Tibial artery (tissue), 4 donors: ENCODE results near the gene CNOT3.

Experiments
- DNase-seq, 2 donors: peaks; one replicate each; pipeline ENCODE4 v3.0.0-alpha.2; 2019
- H3K27ac ChIP-seq, 2 donors: fragments of 200-600 bp; sonication (generic) in 1 of 2; 1 replicate in 1 of 2; 2 replicates in 1 of 2; pipeline ENCODE4 v1.5.1; 2018 to 2019; ENCODE audit warnings: mild to moderate bottlenecking in 1 of 2
- H3K27me3 ChIP-seq, 2 donors: fragments of 200-600 bp; sonication (generic) in 1 of 2; one replicate each; pipeline versions ENCODE4 v1.5.1 to v1.6.0; 2016 to 2019
- H3K36me3 ChIP-seq, 3 donors: fragments of 200-600 bp; sonication (generic) in 2 of 3; one replicate each; pipeline ENCODE4 v1.5.1; 2016 to 2019; ENCODE audit warnings: mild to moderate bottlenecking in 2 of 3
- H3K4me1 ChIP-seq, 4 donors: fragments of 200-600 bp; sonication (generic) in 2 of 4; 1 replicate in 3 of 4; 2 replicates in 1 of 4; pipeline ENCODE4 v1.5.1; 2016 to 2019
- H3K4me3 ChIP-seq, 2 donors: fragments of 200-600 bp; sonication (generic) in 1 of 2; 1 replicate in 1 of 2; 2 replicates in 1 of 2; pipeline ENCODE4 v1.5.1; 2018 to 2019; ENCODE audit warnings: mild to moderate bottlenecking in 2 of 2
- H3K9me3 ChIP-seq, 3 donors: fragments of 200-600 bp; sonication (generic) in 1 of 3; one replicate each; pipeline ENCODE4 v1.5.1; 2016 to 2019
- CTCF ChIP-seq, 2 experiments: fragments of 200-600 bp in 1 of 2; fragments of 450-650 bp in 1 of 2; IDR thresholded peaks; one replicate each; pipeline ENCODE4 v1.5.1; 2017 to 2019; ENCODE audit warnings: antibody characterized with exemption in 2 of 2, mild to moderate bottlenecking in 1 of 2, moderate library complexity in 1 of 2
- intact Hi-C: fragments of 100-400 bp; cut with DNase I; formaldehyde crosslinking; loops from one replicate; pipeline ENCODE4 v1.15.0; 2023; ENCODE audit warnings: low total_unique reads

Gene CNOT3

GRCh38 chr19:54148158-54148557, 10.6 kb downstream of the CNOT3 start:
- H3K4me1 ChIP-seq: no peaks in the 10 kb centered on the region
- TF ChIP-seq CTCF (IDR thresholded peaks at IDR 0.05): no peak
- H3K9me3 ChIP-seq: no peaks in the 10 kb centered on the region
- no peak overlapping the region for H3K27ac ChIP-seq
- H3K27me3 ChIP-seq: no peaks in the 10 kb centered on the region
- no peak for DNase-seq
- H3K4me3 ChIP-seq: no peak overlapping the region
- intact Hi-C loops: no loop called here
- peaks cover 77 to 100% (median 100%) of the 10 kb centered on the region in 3 donors for H3K36me3 ChIP-seq

- Histone ChIP-seq H3K27ac (no peak overlapping the region), H3K4me3 (no peak overlapping the region), H3K36me3 (peaks cover 76 to 100% (median 100%) of the 10 kb centered on the region in 3 donors), H3K27me3 (no peaks in the 10 kb centered on the region), H3K9me3 (no peaks in the 10 kb centered on the region), H3K4me1 (no peaks in the 10 kb centered on the region)
- TF ChIP-seq CTCF (IDR thresholded peaks at IDR 0.05): no peak
- no peak for DNase-seq
- intact Hi-C loops: no loop called here
Observed at GRCh38 chr19:54149021-54149812, 11.7 kb downstream of the CNOT3 start.

- TF ChIP-seq CTCF (IDR thresholded peaks at IDR 0.05): no peak
- intact Hi-C loops: no loop called here
- Histone ChIP-seq H3K4me3 (no peak overlapping the region), H3K27ac (no peak overlapping the region), H3K27me3 (no peaks in the 10 kb centered on the region), H3K4me1 (no peaks in the 10 kb centered on the region), H3K36me3 (peaks cover 71 to 100% (median 100%) of the 10 kb centered on the region in 3 donors), H3K9me3 (no peaks in the 10 kb centered on the region)
- DNase-seq: no peak
Observed at GRCh38 chr19:54151362-54152035, 13.9 kb downstream of the CNOT3 start.

GRCh38 chr19:54152267-54152666, 14.7 kb downstream of the CNOT3 start:
- Histone ChIP-seq H3K27me3 (no peaks in the 10 kb centered on the region), H3K27ac (no peak overlapping the region), H3K9me3 (no peaks in the 10 kb centered on the region), H3K36me3 (peaks cover 70 to 100% (median 100%) of the 10 kb centered on the region in 3 donors), H3K4me3 (no peak overlapping the region), H3K4me1 (no peaks in the 10 kb centered on the region)
- DNase-seq: no peak
- intact Hi-C loops: no loop called here
- no peak for TF ChIP-seq CTCF (IDR thresholded peaks at IDR 0.05)

GRCh38 chr19:54152878-54153524, 15.4 kb downstream of the CNOT3 start:
- TF ChIP-seq CTCF (IDR thresholded peaks at IDR 0.05): no peak
- Histone ChIP-seq H3K27ac (no peak overlapping the region), H3K36me3 (peaks cover 62 to 100% (median 99%) of the 10 kb centered on the region in 3 donors), H3K4me1 (peaks cover 0 to 3% (median under 1%) of the 10 kb centered on the region in 4 donors), H3K27me3 (no peaks in the 10 kb centered on the region), H3K4me3 (no peak overlapping the region), H3K9me3 (no peaks in the 10 kb centered on the region)
- intact Hi-C loops: no loop called here
- no peak for DNase-seq
